HCT116 (cell line): ENCODE data around the gene PRPSAP1. TPM values are rescaled to one million over a fixed set of nuclear protein-coding genes. Genes with fewer than 3 reads are reported as not detected.

Source experiments
- ATAC-seq: fragments of 200-7000 bp; cut with Tn5 transposase; 2 replicates; pipeline ENCODE4 v1.9.1; 2020; ENCODE audit warnings: mild to moderate bottlenecking, moderate library complexity
- BruUV-seq: library from RNA; stranded (reverse); fragments of 400-500 nt; replicated peaks from 2 replicates; lab custom pipeline; 2021; lab: Mats Ljungman, UMichigan
- CTCF ChIA-PET: fragments of 300-600 bp; sonication (Branson Sonifier 250); formaldehyde crosslinking; loops from one replicate; lab custom pipeline; 2021; ENCODE audit warnings: antibody characterized with exemption; lab: Charles Lee
- POLR2A ChIA-PET: fragments of 300-600, 350-600 bp; sonication (Branson Sonifier 250); formaldehyde crosslinking; loops from one replicate; lab custom pipeline; 2021; ENCODE audit warnings: antibody characterized with exemption; lab: Charles Lee
- RAD21 ChIA-PET, 2 experiments: fragments of 300-600 bp; sonication (Branson Sonifier 250); formaldehyde crosslinking; loops; one replicate each; lab custom pipeline; 2023; ENCODE audit warnings: low total read pairs in 2 of 2; ENCODE audit not compliant: uncharacterized antibody in 2 of 2, unreplicated experiment in 2 of 2, low non-redundant PET in 1 of 2; lab: Charles Lee
- DNase-seq: peaks from one replicate; pipeline ENCODE4 v3.0.0-alpha.2; 2010; ENCODE audit warnings: low read depth, low spot score
- H2AFZ ChIP-seq: fragments of 200-600 bp; shearing (Covaris generic), sonication (generic); 2 replicates; pipeline ENCODE4 v1.6.1; 2017; ENCODE audit warnings: low read depth, mixed run types, mixed read lengths, antibody characterized with exemption, low read length; ENCODE audit not compliant: poor library complexity, severe bottlenecking
- H3K27ac ChIP-seq: 2 replicates; pipeline ENCODE4 v1.5.1; 2012; ENCODE audit warnings: low read depth, low read length
- H3K27me3 ChIP-seq: fragments of 200-600 bp; sonication (generic); 2 replicates; pipeline ENCODE4 v1.6.1; 2016; ENCODE audit warnings: mixed run types, low read length, mixed read lengths; ENCODE audit not compliant: insufficient read depth
- H3K36me3 ChIP-seq, 2 experiments: fragments of 200-500 bp in 1 of 2; fragments of 200-600 bp in 1 of 2; sonication (Bioruptor generic) in 1 of 2; sonication (generic) in 1 of 2; 2 replicates each; pipeline versions ENCODE4 v1.5.1 to v1.6.1; 2014 to 2016; ENCODE audit warnings: low read length in 2 of 2, inconsistent platforms in 1 of 2, mixed read lengths in 1 of 2, mixed run types in 1 of 2; ENCODE audit not compliant: insufficient read depth in 2 of 2, control insufficient read depth in 1 of 2
- H3K4me1 ChIP-seq, 2 experiments: fragments of 200-600 bp in 1 of 2; sonication (generic) in 1 of 2; 2 replicates each; pipeline versions ENCODE4 v1.5.1 to v1.6.1; 2012 to 2017; ENCODE audit warnings: low read length in 2 of 2, inconsistent platforms in 1 of 2, mild to moderate bottlenecking in 1 of 2, mixed read lengths in 1 of 2, mixed run types in 1 of 2, moderate library complexity in 1 of 2; ENCODE audit not compliant: insufficient read depth in 2 of 2, control insufficient read depth in 1 of 2
- H3K4me2 ChIP-seq: fragments of 200-600 bp; sonication (generic); 2 replicates; pipeline ENCODE4 v1.6.1; 2017; ENCODE audit warnings: mixed run types, low read length, mixed read lengths
- H3K4me3 ChIP-seq, 2 experiments: fragments of 200-600 bp in 1 of 2; sonication (generic) in 1 of 2; replicated peaks in 1 of 2; 2 replicates each; pipeline ENCODE4 v1.5.1; 2011 to 2016; ENCODE audit warnings: low read length in 2 of 2, control low read depth in 1 of 2, low read depth in 1 of 2, mild to moderate bottlenecking in 1 of 2, mixed read lengths in 1 of 2, mixed run types in 1 of 2
- H3K79me2 ChIP-seq: fragments of 200-600 bp; sonication (generic); 2 replicates; pipeline ENCODE4 v1.6.1; 2017; ENCODE audit warnings: mild to moderate bottlenecking, mixed run types, low read length, moderate library complexity, mixed read lengths; ENCODE audit not compliant: insufficient read depth
- H3K9ac ChIP-seq: fragments of 200-600 bp; sonication (generic); 2 replicates; pipeline ENCODE4 v1.6.1; 2016; ENCODE audit warnings: low read length, mixed read lengths
- H3K9me2 ChIP-seq: fragments of 200-600 bp; sonication (generic), shearing (Covaris generic); 2 replicates; pipeline ENCODE4 v1.6.1; 2017; ENCODE audit warnings: mixed run types, mild to moderate bottlenecking, moderate library complexity; ENCODE audit not compliant: insufficient read depth
- H3K9me3 ChIP-seq, 2 experiments: fragments of 200-500 bp in 1 of 2; fragments of 200-600 bp in 1 of 2; sonication (Bioruptor generic) in 1 of 2; sonication (generic) in 1 of 2; 2 replicates each; pipeline ENCODE4 v1.6.1; 2014 to 2017; ENCODE audit warnings: low read length in 2 of 2, mixed read lengths in 2 of 2, inconsistent platforms in 1 of 2, low read depth in 1 of 2, mild to moderate bottlenecking in 1 of 2, mixed run types in 1 of 2, moderate library complexity in 1 of 2; ENCODE audit not compliant: control insufficient read depth in 1 of 2, insufficient read depth in 1 of 2
- H4K20me1 ChIP-seq: fragments of 200-600 bp; sonication (generic), shearing (Covaris generic); 2 replicates; pipeline ENCODE4 v1.6.1; 2017; ENCODE audit warnings: mixed run types, mild to moderate bottlenecking, moderate library complexity; ENCODE audit not compliant: insufficient read depth
- ATF3 ChIP-seq: IDR thresholded peaks from 2 replicates; pipeline ENCODE4 v1.6.1; 2012
- CBX3 ChIP-seq: IDR thresholded peaks from 2 replicates; pipeline ENCODE4 v1.6.1; 2012; ENCODE audit warnings: low read depth
- CEBPB ChIP-seq: IDR thresholded peaks from 2 replicates; pipeline ENCODE4 v1.6.1; 2012; ENCODE audit warnings: low read depth
- CTCF ChIP-seq, 3 experiments: fragments of 200-600 bp in 1 of 3; sonication (generic) in 1 of 3; IDR thresholded peaks in 2 of 3; conservative IDR thresholded peaks in 1 of 3; 2 replicates each; pipeline ENCODE4 v1.5.1; 2012 to 2017; ENCODE audit warnings: low read depth in 2 of 3, low read length in 2 of 3, antibody characterized with exemption in 1 of 3, borderline replicate concordance in 1 of 3, control low read depth in 1 of 3, mild to moderate bottlenecking in 1 of 3, mixed read lengths in 1 of 3, mixed run types in 1 of 3, moderate library complexity in 1 of 3; ENCODE audit not compliant: insufficient read depth in 1 of 3
- ELF1 ChIP-seq: IDR thresholded peaks from 2 replicates; pipeline ENCODE4 v1.6.1; 2012; ENCODE audit warnings: low read depth, borderline replicate concordance
- EZH2 ChIP-seq: fragments of 200-600 bp; sonication (generic); IDR thresholded peaks from 2 replicates; pipeline ENCODE4 v1.6.1; 2017; ENCODE audit warnings: antibody characterized with exemption, mixed run types
- EZH2phosphoT487 ChIP-seq: fragments of 200-600 bp; IDR thresholded peaks from 2 replicates; pipeline ENCODE4 v1.6.1; 2018; ENCODE audit warnings: antibody characterized with exemption, borderline replicate concordance
- FOSL1 ChIP-seq: IDR thresholded peaks from 2 replicates; pipeline ENCODE4 v1.6.1; 2012; ENCODE audit warnings: low read depth
- MAX ChIP-seq: IDR thresholded peaks from 2 replicates; pipeline ENCODE4 v1.6.1; 2012
- RAD21 ChIP-seq: IDR thresholded peaks from 2 replicates; pipeline ENCODE4 v1.6.1; 2012; ENCODE audit warnings: low read depth, mild to moderate bottlenecking
- SIN3A ChIP-seq: IDR thresholded peaks from 2 replicates; pipeline ENCODE4 v1.6.1; 2012; ENCODE audit warnings: low read depth
- SP1 ChIP-seq: IDR thresholded peaks from 2 replicates; pipeline ENCODE4 v1.6.1; 2012; ENCODE audit warnings: low read depth
- TCF7L2 ChIP-seq: IDR thresholded peaks from 2 replicates; pipeline ENCODE4 v1.7.0; 2011; ENCODE audit warnings: borderline replicate concordance, inconsistent platforms; ENCODE audit not compliant: insufficient read depth, insufficient read length; ENCODE audit errors: extremely low read depth
- YY1 ChIP-seq: IDR thresholded peaks from 2 replicates; pipeline ENCODE4 v1.6.1; 2011; ENCODE audit warnings: low read length, low read depth, moderate library complexity, mild to moderate bottlenecking; ENCODE audit not compliant: insufficient replicate concordance; ENCODE audit errors: extremely low read depth
- ZBTB33 ChIP-seq: IDR thresholded peaks from 2 replicates; pipeline ENCODE4 v1.6.1; 2011; ENCODE audit warnings: mild to moderate bottlenecking, low read length, moderate library complexity; ENCODE audit not compliant: insufficient replicate concordance; ENCODE audit errors: extremely low read depth
- ZNF274 ChIP-seq: fragments of 200-500 bp; sonication (Bioruptor generic); IDR thresholded peaks from 2 replicates; pipeline ENCODE4 v1.6.1; 2014; ENCODE audit warnings: mild to moderate bottlenecking, low read depth, low read length, inconsistent platforms
- intact Hi-C: fragments of 100-400 bp; cut with micrococcal nuclease; formaldehyde crosslinking; loops from 2 replicates; pipeline ENCODE4 v1.10.0; 2022
- total RNA-seq: library from RNA; stranded (reverse); gene quantifications from one replicate; pipeline ENCODE4 v1.2.1, GENCODE V29; 2021; ENCODE audit not compliant: unreplicated experiment

PRPSAP1 gene
- total RNA-seq, 1 experiment from 2014 or later = 81.4 TPM

- no peak for TF ChIP-seq RAD21
- TF ChIP-seq EZH2 = no peak
- TF ChIP-seq CEBPB = no peak
- peak; percentile 66 for TF ChIP-seq CBX3
- TF ChIP-seq ZNF274 = no peak
- TF ChIP-seq FOSL1 = no peak; the same call in none of the 2 replicates
Measured at GRCh38 chr17:76264755-76265623, 88.7 kb downstream of the PRPSAP1 start, which contains the start of gene UBALD2 (continued).

- no peak for ATAC-seq
- RAD21 ChIA-PET = interaction anchor here (0.7 to 1.4 kb wide), 2 partner anchors 82 to 143 kb away, joined by 3 to 5 read pairs; no protein-coding TSS in a partner anchor
- intact Hi-C loops = no loop called here
- BruUV-seq = TSS peak; percentile 99
- Histone ChIP-seq H3K4me2 (peak overlapping the region; percentile 65), H3K27me3 (no peaks in the 10 kb centered on the region), H3K4me1 (peaks cover 25 to 40% of the 10 kb centered on the region in 2 experiments), H3K27ac (peak overlapping the region; percentile 63), H3K9ac (peak overlapping the region; percentile 44), H3K9me2 (no peaks in the 10 kb centered on the region), H2AFZ (no peak overlapping the region), H3K4me3 (peak overlapping the region; percentile 15 to 82), H3K36me3 (peaks cover 3 to 11% of the 10 kb centered on the region in 2 experiments; a peak in 2 of 4 replicates), H3K79me2 (peaks cover 24% of the 10 kb centered on the region), H3K9me3 (no peaks in the 10 kb centered on the region), H4K20me1 (no peaks in the 10 kb centered on the region)
- DNase-seq = no peak
- TF ChIP-seq YY1 (no peak), RAD21 (no peak), CEBPB (no peak), CTCF (IDR thresholded peaks at IDR 0.05 in 2 of 3, conservative IDR thresholded peaks at IDR 0.05 in 1 of 3; ENCODE audit: borderline replicate concordance in 1 of 3, insufficient read depth in 1 of 3, low read depth in 2 of 3, low read length in 2 of 3) (no peak), SIN3A (no peak), ZBTB33 (no peak), FOSL1 (no peak), ATF3 (no peak), TCF7L2 (no peak), MAX (no peak), ELF1 (no peak), SP1 (no peak), EZH2phosphoT487 (no peak), CBX3 (no peak)
- POLR2A ChIA-PET = interaction anchor here (0.6 to 1.9 kb wide), 8 partner anchors 9 to 484 kb away, joined by 3 to 17 read pairs (median 3); no protein-coding TSS in a partner anchor
- CTCF ChIA-PET = interaction anchor here (1.2 to 3.4 kb wide), 4 partner anchors 15 to 359 kb away, joined by 3 to 34 read pairs (median 6); no protein-coding TSS in a partner anchor
Measured at GRCh38 chr17:76264425-76264754, 89.3 kb downstream of the PRPSAP1 start.
